Activated CD4-positive, alpha-beta T cell treated with anti-CD3 and anti-CD28 coated beads for 48 hours (primary cell): ENCODE results near the gene MSMP.

Experiments
- DNase-seq: peaks from one replicate; pipeline ENCODE4 v3.0.0-alpha.2; 2020

The MSMP gene

GRCh38 chr9:35717132-35717870 lies 36.8 kb downstream of the MSMP start:
- no peak for DNase-seq

- no peak for DNase-seq
Observed at GRCh38 chr9:35716230-35716629, 37.8 kb downstream of the MSMP start.

GRCh38 chr9:35714579-35715252 lies 39.4 kb downstream of the MSMP start:
- no peak for DNase-seq

- DNase-seq = no peak
Observed at GRCh38 chr9:35714123-35714522, 40.0 kb downstream of the MSMP start.

DNA sequence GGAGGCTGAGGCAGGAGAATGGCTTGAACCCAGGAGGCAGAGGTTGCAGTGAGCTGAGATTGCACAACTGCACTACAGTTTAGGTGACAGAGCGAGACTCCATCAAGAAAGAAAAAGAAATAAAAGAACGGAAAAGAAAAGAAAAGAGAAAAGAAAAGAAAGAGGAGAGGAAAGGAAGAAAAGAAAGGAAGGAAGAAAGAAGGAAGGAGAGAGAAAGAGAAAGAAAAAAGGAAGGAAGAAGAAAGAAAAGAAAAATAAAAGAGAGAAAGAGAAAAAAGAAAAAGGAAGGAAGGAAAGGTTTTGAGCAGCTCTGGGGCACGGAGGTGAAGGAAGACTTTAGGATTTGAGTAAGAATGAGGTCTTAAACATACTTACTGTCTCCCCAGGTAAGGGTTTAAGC lies 40.5 kb downstream of the MSMP start:
- DNase-seq = no peak

- no peak for DNase-seq
Observed at GRCh38 chr9:35712762-35713400, 41.2 kb downstream of the MSMP start.

DNA sequence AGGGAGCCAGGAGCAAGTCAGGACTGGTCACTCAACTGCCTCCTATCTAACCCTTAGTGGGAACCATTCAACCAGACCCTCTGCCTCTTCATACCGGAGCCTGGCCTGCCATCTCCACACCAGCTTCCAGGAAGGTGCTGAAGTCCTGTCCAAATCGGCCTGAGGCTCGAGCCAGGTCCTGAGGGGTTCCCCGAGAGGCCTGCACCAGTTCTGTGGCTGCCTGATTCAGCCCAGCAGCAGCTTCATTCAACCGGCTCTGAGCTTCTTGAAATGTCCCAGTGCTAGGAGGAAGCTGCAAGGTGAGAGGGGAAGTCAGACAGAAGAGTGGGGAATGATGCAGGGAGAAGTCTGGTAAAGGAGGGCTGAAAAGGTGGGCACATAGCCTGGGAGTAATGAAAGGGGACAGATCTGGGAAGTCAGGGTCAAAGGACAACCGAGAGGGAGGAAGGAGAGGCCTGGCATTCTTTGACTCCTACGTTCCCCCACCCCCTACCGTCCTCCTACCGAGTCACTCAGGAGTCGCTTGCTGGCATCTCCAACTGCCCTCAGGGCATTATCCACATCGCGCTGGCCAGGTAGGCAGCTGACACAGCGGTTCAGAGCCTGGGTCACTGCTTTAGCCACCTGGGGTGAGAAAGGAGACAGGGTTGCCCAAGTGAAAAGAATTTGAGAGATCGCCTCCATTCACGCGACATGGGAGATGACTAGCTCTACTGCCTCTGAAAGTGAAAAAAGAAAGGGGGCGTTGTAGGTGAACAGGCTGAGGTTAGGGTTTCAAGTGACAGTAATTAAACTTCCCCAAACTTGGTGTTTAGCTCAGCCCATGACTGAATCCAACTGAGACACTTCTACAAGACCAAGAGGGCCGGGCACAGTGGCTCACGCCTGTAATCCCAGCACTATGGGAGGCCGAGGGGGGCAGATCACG lies 42.3 kb downstream of the MSMP start:
- no peak for DNase-seq

DNA sequence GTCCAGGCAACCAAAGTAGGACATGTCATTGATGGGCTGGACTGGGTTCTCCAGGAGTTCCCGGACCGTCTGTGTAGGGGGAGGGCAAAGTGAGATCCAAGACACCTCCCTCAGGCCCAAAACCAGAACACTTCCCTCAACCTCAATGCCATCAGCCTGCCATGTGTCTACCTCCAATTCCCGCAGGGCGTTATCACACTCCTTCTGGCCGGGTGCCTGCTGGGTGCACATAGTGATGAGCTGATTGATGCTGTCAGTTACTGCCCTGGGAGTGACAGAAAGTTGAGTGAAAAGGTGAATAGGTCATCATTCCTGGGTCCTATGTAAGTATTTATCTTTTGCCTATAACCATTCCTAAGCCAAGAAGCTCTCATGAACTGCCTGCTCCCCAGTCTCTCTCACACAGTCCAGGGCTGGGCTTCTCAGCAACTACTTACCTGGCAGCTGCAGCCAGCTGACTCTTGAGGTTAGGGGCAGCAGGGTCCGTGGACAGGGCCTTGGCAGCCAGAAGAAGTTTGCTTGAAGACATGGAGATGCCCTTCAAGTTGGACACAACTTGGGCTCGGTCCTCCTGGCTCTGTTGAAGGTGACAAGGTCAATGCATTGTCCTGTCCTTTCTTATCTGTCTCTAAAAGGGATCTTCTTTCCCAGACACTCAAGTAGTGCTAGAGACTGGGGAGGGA lies 43.1 kb downstream of the MSMP start:
- no peak for DNase-seq

GRCh38 chr9:35708146-35708545 lies 45.9 kb downstream of the MSMP start:
- DNase-seq = no peak

GRCh38 chr9:35706951-35707350 lies 47.1 kb downstream of the MSMP start:
- no peak for DNase-seq

DNA sequence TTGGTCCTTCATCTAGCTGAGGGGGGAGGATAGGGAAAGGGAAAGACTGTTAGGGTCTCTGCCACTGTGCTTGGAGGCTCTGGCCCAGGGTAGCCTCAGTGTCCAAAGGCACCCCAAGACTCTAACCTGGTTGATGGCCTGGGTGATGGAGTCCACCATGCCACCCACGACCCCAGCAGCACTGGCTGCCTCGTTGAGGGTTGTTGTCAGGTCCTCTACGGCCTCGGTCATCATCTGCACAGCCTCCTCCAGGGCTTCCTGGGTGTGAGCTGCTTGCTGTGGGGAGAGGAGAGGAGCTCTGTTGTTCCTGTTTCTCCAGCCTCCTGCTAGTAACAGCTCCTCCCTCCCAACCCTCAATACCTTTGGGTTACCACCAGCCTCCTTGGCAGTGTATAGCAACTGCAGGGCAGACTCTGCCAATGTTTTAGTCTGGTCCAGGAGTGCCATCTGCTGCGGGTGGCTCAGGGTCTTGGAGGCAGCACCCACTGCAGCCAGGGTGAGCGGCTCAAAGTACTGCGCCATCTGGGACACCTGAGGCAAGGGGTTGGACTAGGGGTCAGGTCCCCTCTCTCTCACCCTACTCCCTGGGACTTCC lies 48.1 kb downstream of the MSMP start:
- DNase-seq = no peak

- DNase-seq = no peak
Observed at GRCh38 chr9:35705372-35705771, 48.7 kb downstream of the MSMP start.

DNA sequence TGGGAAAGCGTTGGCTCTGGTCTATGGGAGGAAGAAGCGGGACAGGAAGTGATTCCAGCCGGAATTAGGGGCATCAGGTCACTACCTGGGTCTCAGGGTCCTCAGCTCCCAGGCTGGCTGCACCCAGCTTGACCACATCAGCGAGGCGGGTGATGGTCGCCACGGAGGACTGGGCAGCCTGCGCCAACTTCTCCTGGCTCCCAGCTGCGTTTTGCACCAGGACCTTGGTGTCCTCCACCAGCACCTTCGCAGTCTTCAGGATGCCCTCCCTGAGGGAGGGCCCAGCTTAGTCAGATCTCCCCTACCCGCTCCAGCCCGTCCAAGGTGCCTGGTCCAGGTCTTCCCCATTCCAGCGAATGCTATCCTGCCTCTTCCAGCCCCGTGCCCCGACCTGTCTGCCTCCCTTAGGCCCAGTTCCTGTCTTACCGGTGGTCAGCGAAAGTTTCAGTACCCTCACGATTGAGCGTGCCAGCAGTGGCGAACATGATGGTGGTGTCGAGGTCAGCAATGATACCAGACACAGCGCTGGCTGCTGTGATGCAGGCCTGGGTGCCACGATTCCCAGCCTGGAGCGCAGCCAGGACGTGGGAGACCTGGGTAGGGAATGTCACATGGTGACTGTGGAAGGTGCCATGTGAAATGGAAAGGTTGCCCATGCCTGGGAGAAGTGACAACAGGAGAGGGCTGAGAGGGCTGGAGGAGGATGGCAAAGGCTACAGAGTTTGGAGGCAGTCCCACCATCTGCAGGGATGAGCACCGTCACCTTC lies 50.0 kb downstream of the MSMP start:
- no peak for DNase-seq
